ENCODE results near the gene GP1BA.

The GP1BA gene

DNA sequence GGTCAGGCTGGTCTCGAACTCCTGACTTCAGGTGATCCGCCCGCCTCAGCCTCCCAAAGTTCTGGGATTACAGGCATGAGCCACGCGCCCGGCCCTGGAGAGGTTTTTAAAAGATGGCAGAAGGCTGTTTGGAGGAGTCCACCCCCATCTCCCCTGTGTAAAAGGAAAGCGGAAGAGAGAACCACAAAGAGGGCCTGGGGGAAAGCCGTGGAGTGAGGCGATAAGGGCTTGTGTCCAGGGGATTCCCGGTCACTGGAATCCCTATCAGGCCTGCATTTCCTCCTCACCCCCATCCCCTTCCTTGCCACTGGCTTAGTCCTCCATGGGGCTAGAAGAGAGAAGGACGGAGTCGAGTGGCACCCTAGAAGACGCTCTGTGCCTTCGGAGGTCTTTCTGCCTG lies at the start of gene GP1BA:
Gene GP1BA, plus strand, starts transcription at position 315 of the 400 bp plus-strand sequence. CDS start 328 bp downstream, outside the sequence.
- Mint-ChIP-seq H3K4me3 (no peak within 1 kb of the TSS), H3K36me3 (peaks cover 24% of the 10 kb centered on the region), H3K4me1 (peaks cover 39% of the 10 kb centered on the region), H3K9me3 (no peaks in the 10 kb centered on the region), H3K27ac (peak within 1 kb of the TSS; percentile 64)
- no peak for DNase-seq (ENCODE audit: low spot score in 2 of 2)
- ATAC-seq: no peak

DNA sequence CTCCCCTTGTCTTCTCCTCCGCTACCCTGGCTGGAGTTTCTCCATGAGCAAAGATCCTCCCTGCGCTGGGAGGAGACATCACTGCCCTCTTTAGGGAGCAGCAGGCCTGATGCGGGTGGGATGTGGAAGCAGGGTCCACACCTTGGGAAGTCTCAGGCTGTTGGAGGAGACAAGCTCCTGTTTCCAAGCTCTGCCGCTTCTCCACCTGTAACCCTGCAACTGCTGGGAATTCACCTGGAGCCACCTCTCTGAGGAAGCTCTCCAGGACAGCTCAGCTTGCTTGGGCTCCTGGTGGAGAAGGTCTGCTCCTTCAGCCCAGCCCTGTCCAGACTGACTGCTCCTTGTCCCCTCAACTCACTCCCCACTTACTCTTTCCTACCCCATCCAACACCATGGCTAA lies 47.6 kb upstream of the GP1BA start:
- peak overlapping the region; percentile 21 for H3K27ac Mint-ChIP-seq
- ATAC-seq: no peak
- no peak overlapping the region for H3K4me3 Mint-ChIP-seq
- no peak for DNase-seq (ENCODE audit: low spot score in 2 of 2)
- H3K9me3 Mint-ChIP-seq: no peaks in the 10 kb centered on the region
- peaks cover 72% of the 10 kb centered on the region for H3K36me3 Mint-ChIP-seq
- H3K4me1 Mint-ChIP-seq: peaks cover 6% of the 10 kb centered on the region

DNA sequence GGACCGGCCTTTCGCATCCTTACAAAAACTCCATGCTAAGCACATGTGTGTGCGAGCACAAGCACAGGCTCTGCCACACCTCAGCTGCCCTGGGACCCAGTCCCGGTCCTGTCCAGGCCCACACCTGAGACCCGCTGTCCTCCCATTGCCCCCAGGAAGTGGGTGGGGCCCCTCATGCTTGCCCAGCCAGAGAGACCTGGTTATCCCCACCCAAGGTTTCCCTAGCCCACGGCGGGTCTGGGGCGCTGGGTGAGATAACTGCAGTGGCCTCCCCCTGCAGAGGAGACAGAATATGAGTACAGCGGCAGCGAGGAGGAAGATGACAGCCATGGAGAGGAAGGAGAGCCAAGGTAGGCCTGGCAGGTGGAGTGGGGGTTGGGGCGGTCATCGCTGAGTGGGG lies 45.2 kb upstream of the GP1BA start:
- H3K27ac Mint-ChIP-seq: peak overlapping the region; percentile 68
- no peak overlapping the region for H3K4me3 Mint-ChIP-seq
- no peaks in the 10 kb centered on the region for H3K9me3 Mint-ChIP-seq
- H3K4me1 Mint-ChIP-seq: peaks cover 6% of the 10 kb centered on the region
- ATAC-seq: no peak
- peaks cover 78% of the 10 kb centered on the region for H3K36me3 Mint-ChIP-seq
- no peak for DNase-seq (ENCODE audit: low spot score in 2 of 2)

DNA sequence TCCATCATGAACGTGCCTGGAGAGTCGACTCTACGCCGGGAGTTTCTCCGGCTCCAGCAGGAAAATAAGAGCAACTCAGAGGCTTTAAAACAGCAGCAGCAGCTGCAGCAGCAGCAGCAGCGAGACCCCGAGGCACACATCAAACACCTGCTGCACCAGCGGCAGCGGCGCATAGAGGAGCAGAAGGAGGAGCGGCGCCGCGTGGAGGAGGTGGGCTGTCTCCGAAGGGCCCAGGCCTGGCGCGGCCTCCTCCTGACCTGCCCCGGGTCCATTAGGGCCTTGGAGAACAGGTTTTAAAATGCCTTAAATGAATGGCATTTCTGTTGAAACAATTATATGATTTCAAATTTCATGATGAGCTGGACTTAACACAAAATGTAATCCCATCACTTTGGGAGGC lies 44.5 kb upstream of the GP1BA start:
- H3K27ac Mint-ChIP-seq: peak overlapping the region; percentile 10
- H3K4me3 Mint-ChIP-seq: no peak overlapping the region
- H3K4me1 Mint-ChIP-seq: peaks cover 6% of the 10 kb centered on the region
- H3K9me3 Mint-ChIP-seq: no peaks in the 10 kb centered on the region
- ATAC-seq: no peak
- DNase-seq (ENCODE audit: low spot score in 2 of 2): no peak
- H3K36me3 Mint-ChIP-seq: peaks cover 76% of the 10 kb centered on the region

DNA sequence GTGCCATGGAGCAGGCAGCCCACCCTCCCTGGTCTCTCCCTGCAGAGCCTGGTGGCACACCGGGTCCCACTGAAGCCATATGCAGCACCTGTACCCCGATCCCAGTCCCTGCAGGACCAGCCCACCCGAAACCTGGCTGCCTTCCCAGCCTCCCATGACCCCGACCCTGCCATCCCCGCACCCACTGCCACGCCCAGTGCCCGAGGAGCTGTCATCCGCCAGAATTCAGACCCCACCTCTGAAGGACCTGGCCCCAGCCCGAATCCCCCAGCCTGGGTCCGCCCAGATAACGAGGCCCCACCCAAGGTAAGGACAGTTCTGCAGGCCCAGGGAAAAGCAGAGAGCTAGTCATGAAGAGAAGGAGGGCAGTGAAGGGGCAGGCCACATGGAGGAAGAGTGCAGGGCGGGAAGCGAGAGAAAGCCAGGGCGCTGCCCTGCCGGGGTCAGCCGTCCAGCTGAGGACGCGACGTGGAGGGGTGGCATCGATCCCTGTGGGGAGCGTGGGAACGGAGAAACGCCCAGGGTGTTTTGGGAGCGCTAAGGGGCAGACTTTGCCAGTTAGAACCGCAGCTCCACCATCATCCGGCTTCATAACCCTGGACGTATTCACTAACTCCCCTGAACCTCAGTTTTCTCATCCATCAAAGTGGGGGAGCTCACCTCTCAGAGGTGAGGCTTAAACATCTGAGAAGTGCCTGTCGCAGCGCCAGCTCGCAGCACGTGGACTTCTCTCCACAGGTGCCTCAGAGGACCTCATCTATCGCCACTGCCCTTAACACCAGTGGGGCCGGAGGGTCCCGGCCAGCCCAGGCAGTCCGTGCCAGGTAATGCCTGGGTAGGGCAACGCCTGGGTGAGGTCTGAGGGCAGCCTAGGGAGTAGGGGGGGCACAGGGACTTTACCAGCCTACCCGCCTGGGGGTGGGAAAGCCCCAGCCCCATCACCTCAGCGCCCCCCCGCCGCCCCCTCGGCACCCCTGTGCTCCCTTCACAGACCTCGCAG lies 40.4 kb upstream of the GP1BA start:
- Mint-ChIP-seq H3K27ac (no peak overlapping the region), H3K36me3 (peaks cover 85% of the 10 kb centered on the region), H3K4me1 (no peaks in the 10 kb centered on the region), H3K4me3 (no peak overlapping the region), H3K9me3 (no peaks in the 10 kb centered on the region)
- ATAC-seq (no peak), DNase-seq (ENCODE audit: low spot score in 2 of 2) (no peak)

DNA sequence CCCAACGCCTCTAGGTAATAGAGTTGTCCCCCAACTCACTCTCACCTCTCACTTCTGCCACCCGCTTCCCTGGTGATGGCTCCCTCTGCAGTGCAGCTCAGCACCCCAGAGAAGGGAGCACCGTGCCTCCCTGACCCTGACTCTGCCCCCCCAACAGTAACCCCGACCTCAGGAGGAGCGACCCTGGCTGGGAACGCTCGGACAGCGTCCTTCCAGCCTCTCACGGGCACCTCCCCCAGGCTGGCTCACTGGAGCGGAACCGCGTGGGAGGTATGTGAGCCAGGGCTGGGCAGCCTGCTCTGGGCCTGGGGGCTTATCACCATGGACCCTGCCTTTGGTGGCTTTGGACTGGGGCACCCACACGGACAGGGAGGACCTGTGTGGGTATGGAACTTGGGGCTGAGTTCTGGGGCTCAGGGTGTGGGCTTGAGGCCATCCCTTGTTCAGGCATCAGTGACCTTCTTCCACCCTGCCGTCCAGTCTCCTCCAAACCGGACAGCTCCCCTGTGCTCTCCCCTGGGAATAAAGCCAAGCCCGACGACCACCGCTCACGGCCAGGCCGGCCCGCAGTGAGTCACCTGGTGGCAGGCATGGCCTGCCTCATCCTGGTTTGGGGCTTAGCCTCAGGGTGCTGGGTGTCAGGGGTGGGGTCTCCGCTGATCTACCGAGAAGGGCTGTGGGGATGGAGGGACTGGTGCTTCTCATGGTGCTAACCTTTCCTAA lies 39.4 kb upstream of the GP1BA start:
- H3K27ac Mint-ChIP-seq: no peak overlapping the region
- no peaks in the 10 kb centered on the region for H3K4me1 Mint-ChIP-seq
- H3K4me3 Mint-ChIP-seq: no peak overlapping the region
- no peak for DNase-seq (ENCODE audit: low spot score in 2 of 2)
- H3K36me3 Mint-ChIP-seq: peaks cover 77% of the 10 kb centered on the region
- no peak for ATAC-seq
- H3K9me3 Mint-ChIP-seq: no peaks in the 10 kb centered on the region

DNA sequence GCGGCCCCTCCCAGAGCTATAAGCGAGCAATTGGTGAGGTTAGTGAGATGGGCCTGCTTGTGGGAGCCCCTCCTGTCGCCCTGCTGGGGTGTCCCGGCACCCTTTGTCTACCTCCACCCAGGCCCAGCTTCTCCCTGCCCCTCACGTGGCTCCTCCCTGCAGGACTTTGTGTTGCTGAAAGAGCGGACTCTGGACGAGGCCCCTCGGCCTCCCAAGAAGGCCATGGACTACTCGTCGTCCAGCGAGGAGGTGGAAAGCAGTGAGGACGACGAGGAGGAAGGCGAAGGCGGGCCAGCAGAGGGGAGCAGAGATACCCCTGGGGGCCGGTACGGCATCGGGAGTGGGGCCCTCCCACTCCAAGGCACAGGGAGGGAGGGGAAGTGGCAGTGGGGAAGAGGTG lies 38.8 kb upstream of the GP1BA start:
- H3K4me1 Mint-ChIP-seq: peaks cover 3% of the 10 kb centered on the region
- H3K36me3 Mint-ChIP-seq: peaks cover 72% of the 10 kb centered on the region
- no peak overlapping the region for H3K27ac Mint-ChIP-seq
- no peak for ATAC-seq
- H3K4me3 Mint-ChIP-seq: no peak overlapping the region
- no peak for DNase-seq (ENCODE audit: low spot score in 2 of 2)
- no peaks in the 10 kb centered on the region for H3K9me3 Mint-ChIP-seq

DNA sequence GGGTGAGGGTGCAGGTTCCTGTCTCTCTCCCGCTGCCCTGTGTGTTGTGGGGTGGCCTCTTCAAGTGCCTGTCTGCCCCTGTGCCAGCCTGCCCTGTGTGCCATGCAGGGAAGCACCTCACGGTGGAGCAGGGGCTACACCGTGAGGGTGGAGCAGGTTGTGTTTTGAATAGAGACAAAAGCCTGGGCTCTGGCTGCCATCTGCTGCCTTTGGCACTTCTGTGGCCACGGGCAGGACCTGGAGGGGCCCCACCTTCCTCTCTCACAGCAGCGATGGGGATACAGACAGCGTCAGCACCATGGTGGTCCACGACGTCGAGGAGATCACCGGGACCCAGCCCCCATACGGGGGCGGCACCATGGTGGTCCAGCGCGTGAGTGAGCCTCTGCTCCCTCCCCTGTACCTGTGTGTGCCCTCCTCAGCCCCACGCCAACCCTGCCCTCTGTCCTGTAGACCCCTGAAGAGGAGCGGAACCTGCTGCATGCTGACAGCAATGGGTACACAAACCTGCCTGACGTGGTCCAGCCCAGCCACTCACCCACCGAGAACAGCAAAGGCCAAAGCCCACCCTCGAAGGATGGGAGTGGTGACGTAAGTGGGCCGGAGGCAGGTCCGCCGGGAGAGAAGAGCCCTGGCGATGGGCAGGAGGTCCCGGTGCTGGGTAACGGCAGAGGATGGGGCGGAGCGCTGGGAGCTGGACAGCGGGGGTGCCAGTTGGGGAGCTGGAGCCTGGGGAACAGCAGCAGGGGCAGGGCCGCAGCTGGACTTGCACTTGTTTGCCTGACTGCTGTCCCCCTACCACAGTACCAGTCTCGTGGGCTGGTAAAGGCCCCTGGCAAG lies 38.1 kb upstream of the GP1BA start:
- Mint-ChIP-seq H3K4me3 (no peak overlapping the region), H3K4me1 (peaks cover 8% of the 10 kb centered on the region), H3K27ac (peak overlapping the region; percentile 60), H3K9me3 (no peaks in the 10 kb centered on the region), H3K36me3 (peaks cover 74% of the 10 kb centered on the region)
- DNase-seq (ENCODE audit: low spot score in 2 of 2) (no peak), ATAC-seq (no peak)

DNA sequence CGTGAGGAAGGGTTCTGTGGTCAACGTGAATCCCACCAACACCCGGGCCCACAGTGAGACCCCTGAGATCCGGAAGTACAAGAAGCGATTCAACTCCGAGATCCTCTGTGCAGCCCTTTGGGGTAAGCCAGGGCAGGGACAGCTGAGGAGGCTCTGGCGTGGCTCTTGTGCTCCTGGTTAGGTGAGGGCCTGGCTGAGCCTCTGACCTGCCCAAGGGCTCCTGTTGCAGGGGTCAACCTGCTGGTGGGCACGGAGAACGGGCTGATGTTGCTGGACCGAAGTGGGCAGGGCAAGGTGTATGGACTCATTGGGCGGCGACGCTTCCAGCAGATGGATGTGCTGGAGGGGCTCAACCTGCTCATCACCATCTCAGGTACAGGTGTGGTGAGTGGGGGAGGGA lies 37.0 kb upstream of the GP1BA start:
- ATAC-seq (no peak), DNase-seq (ENCODE audit: low spot score in 2 of 2) (no peak)
- no peak overlapping the region for H3K4me3 Mint-ChIP-seq
- H3K4me1 Mint-ChIP-seq: peaks cover 16% of the 10 kb centered on the region
- H3K36me3 Mint-ChIP-seq: peaks cover 77% of the 10 kb centered on the region
- H3K27ac Mint-ChIP-seq: peak overlapping the region; percentile 26
- H3K9me3 Mint-ChIP-seq: no peaks in the 10 kb centered on the region

DNA sequence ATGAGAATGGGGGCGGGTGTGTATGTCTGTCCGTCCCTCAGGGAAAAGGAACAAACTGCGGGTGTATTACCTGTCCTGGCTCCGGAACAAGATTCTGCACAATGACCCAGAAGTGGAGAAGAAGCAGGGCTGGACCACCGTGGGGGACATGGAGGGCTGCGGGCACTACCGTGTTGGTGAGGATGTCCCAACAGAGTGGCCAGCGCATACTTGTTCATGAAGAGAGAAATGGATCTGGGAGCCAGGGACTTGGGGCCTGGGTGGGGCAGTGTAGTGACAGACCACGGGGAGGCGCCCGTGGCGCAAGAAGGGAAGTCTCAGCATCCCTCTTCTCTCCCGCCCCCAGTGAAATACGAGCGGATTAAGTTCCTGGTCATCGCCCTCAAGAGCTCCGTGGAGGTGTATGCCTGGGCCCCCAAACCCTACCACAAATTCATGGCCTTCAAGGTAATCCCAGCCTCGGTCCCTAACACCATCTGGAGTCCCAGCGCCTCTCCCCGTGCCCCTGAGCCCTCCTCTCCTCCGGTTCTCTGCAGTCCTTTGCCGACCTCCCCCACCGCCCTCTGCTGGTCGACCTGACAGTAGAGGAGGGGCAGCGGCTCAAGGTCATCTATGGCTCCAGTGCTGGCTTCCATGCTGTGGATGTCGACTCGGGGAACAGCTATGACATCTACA lies 36.3 kb upstream of the GP1BA start:
- H3K9me3 Mint-ChIP-seq: no peaks in the 10 kb centered on the region
- ATAC-seq (no peak), DNase-seq (ENCODE audit: low spot score in 2 of 2) (no peak)
- H3K4me1 Mint-ChIP-seq: peaks cover 21% of the 10 kb centered on the region
- peaks cover 76% of the 10 kb centered on the region for H3K36me3 Mint-ChIP-seq
- H3K4me3 Mint-ChIP-seq: no peak overlapping the region
- peak overlapping the region; percentile 26 for H3K27ac Mint-ChIP-seq

DNA sequence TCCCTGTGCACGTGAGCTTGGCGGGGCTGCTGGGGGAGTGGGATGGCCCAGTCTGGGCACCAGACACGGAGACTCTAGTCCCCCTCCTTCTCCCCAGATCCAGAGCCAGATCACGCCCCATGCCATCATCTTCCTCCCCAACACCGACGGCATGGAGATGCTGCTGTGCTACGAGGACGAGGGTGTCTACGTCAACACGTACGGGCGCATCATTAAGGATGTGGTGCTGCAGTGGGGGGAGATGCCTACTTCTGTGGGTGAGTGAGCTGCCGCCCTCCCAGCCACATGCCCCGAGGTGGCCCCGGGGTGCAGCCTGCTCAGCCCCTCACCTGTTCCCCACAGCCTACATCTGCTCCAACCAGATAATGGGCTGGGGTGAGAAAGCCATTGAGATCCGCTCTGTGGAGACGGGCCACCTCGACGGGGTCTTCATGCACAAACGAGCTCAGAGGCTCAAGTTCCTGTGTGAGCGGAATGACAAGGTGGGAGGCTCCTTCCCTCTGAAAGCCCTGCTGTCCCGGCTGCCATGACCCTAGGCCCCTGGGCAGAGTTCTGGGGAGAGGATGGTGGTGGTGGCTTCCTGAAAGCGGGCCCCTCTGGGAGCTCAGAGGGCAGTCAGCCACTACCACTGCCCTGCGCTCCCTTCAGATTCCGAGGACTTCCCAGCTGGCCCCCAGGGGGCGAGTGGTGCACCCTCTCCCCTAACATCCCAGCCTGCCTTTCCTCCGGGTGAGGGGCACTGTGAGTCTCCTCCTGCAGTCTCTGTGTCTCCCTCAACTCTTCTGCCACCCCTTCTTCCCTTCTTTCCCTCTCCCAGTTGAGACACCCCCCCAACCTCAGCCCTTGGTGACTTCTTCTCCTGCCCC lies 35.5 kb upstream of the GP1BA start:
- no peak for ATAC-seq
- Mint-ChIP-seq H3K4me1 (peaks cover 24% of the 10 kb centered on the region), H3K27ac (peak overlapping the region; percentile 78), H3K36me3 (peaks cover 73% of the 10 kb centered on the region), H3K4me3 (no peak overlapping the region), H3K9me3 (no peaks in the 10 kb centered on the region)
- no peak for DNase-seq (ENCODE audit: low spot score in 2 of 2)

DNA sequence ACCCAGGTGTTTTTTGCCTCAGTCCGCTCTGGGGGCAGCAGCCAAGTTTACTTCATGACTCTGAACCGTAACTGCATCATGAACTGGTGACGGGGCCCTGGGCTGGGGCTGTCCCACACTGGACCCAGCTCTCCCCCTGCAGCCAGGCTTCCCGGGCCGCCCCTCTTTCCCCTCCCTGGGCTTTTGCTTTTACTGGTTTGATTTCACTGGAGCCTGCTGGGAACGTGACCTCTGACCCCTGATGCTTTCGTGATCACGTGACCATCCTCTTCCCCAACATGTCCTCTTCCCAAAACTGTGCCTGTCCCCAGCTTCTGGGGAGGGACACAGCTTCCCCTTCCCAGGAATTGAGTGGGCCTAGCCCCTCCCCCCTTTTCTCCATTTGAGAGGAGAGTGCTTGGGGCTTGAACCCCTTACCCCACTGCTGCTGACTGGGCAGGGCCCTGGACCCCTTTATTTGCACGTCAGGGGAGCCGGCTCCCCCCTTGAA lies 34.8 kb upstream of the GP1BA start:
- H3K27ac Mint-ChIP-seq: peak overlapping the region; percentile 78
- H3K4me1 Mint-ChIP-seq: peaks cover 28% of the 10 kb centered on the region
- ATAC-seq (no peak), DNase-seq (ENCODE audit: low spot score in 2 of 2) (no peak)
- no peaks in the 10 kb centered on the region for H3K9me3 Mint-ChIP-seq
- no peak overlapping the region for H3K4me3 Mint-ChIP-seq
- peaks cover 68% of the 10 kb centered on the region for H3K36me3 Mint-ChIP-seq

DNA sequence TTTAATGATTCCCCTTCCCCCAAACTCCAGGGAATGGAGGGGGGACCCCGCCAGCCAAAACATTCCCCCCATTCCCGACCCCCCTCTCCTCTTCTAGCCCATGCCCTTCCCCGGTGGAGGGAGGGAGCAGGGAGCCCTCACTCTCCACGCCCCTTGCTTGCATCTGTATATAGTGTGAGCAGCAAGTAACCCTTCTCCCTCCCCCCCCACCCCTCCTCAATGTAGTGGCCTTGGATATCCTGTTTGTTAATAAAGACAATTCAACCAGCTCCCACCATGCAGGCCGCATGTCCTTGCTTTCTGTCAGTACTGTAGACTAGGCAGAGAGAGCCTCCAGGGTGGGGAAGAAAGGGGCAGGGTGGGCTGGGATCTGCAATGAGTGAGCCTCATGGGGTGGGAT lies 34.3 kb upstream of the GP1BA start:
- Mint-ChIP-seq H3K4me1 (peaks cover 33% of the 10 kb centered on the region), H3K36me3 (peaks cover 63% of the 10 kb centered on the region), H3K9me3 (no peaks in the 10 kb centered on the region), H3K4me3 (peak overlapping the region; percentile 91), H3K27ac (peak overlapping the region; percentile 78)
- DNase-seq (ENCODE audit: low spot score in 2 of 2): no peak
- no peak for ATAC-seq

DNA sequence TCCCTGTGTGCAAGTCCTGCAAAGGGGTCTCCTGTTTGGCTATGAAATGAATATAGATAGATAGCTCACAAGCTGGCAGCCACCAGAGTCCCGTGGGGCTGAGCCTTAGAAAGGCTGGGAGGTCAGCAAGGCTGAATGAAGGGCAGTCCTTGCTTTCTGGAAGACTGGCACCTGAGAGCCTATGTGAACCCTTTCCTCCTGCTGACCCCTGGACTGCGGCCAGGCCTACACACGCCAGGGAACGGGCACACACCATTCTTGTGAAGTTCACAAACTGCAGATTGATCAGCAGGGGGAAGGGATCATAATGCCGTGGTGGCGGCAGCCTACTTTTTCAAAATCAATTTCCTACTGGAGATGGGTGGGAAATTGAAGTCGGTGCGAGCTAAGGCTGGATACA lies 33.7 kb upstream of the GP1BA start:
- Mint-ChIP-seq H3K27ac (peak overlapping the region; percentile 50), H3K9me3 (no peaks in the 10 kb centered on the region)

More for the DNA sequence above, 33.7 kb upstream of the GP1BA start:
- Mint-ChIP-seq H3K4me3 (peak overlapping the region; percentile 91), H3K36me3 (peaks cover 57% of the 10 kb centered on the region), H3K4me1 (peaks cover 39% of the 10 kb centered on the region)
- ATAC-seq: no peak
- DNase-seq (ENCODE audit: low spot score in 2 of 2): no peak

All from stimulated activated effector memory CD8-positive, alpha-beta T cell treated with anti-CD3 and anti-CD28 coated beads, Interleukin-12 subunit alpha, Interleukin-12 subunit beta, amount 100 ng/mL, for 72 hours (primary cell).